Upper lobe of left lung (tissue), 6 donors: ENCODE measurements around the gene AFTPH. TPM values are rescaled to one million over a fixed set of nuclear protein-coding genes. Genes with fewer than 3 reads are reported as not detected.

ENCODE experiments used
- ATAC-seq, 2 donors: fragments of 200-7000 bp; cut with Tn5 transposase; one replicate each; pipeline ENCODE4 v1.9.1; 2022; ENCODE audit warnings: mild to moderate bottlenecking in 2 of 2, moderate library complexity in 2 of 2; ENCODE audit not compliant: low FRiP score in 2 of 2
- DNase-seq, 2 donors: peaks; one replicate each; pipeline ENCODE4 v3.0.0-alpha.2; 2019 to 2020
- H3K27ac ChIP-seq, 4 donors: fragments of 200-600 bp; sonication (generic); one replicate each; pipeline ENCODE4 v1.5.1; 2016 to 2019
- H3K27me3 ChIP-seq, 4 donors: fragments of 200-600 bp; sonication (generic); one replicate each; pipeline ENCODE4 v1.5.1; 2017 to 2019
- H3K36me3 ChIP-seq, 4 donors: fragments of 200-600 bp; sonication (generic); one replicate each; pipeline ENCODE4 v1.5.1; 2016 to 2019
- H3K4me1 ChIP-seq, 4 donors: fragments of 200-600 bp; sonication (generic); one replicate each; pipeline ENCODE4 v1.5.1; 2018 to 2019
- H3K4me3 ChIP-seq, 4 donors: fragments of 200-600 bp; sonication (generic); one replicate each; pipeline ENCODE4 v1.5.1; 2017 to 2019; ENCODE audit warnings: mild to moderate bottlenecking in 2 of 4, moderate library complexity in 1 of 4
- H3K9me3 ChIP-seq, 4 donors: fragments of 200-600 bp; sonication (generic); one replicate each; pipeline ENCODE4 v1.5.1; 2018 to 2019
- CTCF ChIP-seq, 6 experiments: fragments of 450-650 bp in 4 of 6; fragments of 200-600 bp in 2 of 6; sonication (generic) in 2 of 6; IDR thresholded peaks; one replicate each; pipeline ENCODE4 v1.5.1; 2016 to 2019; ENCODE audit warnings: antibody characterized with exemption in 6 of 6
- EP300 ChIP-seq, 4 donors: sonication (generic); formaldehyde crosslinking; IDR thresholded peaks; one replicate each; pipeline ENCODE4 v1.5.1; 2017; ENCODE audit warnings: antibody characterized with exemption in 4 of 4, control low read depth in 2 of 4
- POLR2A ChIP-seq, 4 donors: fragments of 450-650 bp; IDR thresholded peaks; one replicate each; pipeline ENCODE4 v1.5.1; 2016 to 2017; ENCODE audit warnings: antibody characterized with exemption in 4 of 4, mild to moderate bottlenecking in 2 of 4
- POLR2AphosphoS5 ChIP-seq, 2 donors: sonication (generic); formaldehyde crosslinking; IDR thresholded peaks; one replicate each; pipeline ENCODE4 v1.5.1; 2017; ENCODE audit warnings: antibody characterized with exemption in 2 of 2
- WGBS, 2 donors: methylation state at CpG; one replicate each; pipeline ENCODE4 v1.1.5; 2017 to 2018; 5-methylcytosine and 5-hydroxymethylcytosine counted together
- total RNA-seq, 6 donors: library from RNA; depleted of rRNA in 4 of 6; stranded (reverse); fragments of >200 nt in 4 of 6; gene quantifications; one replicate each; pipeline versions ENCODE4 v1.1.0 to v1.2.1, GENCODE V29; 2016 to 2021
- donor health status: DM: no; HTN: no; CAD: no; lungs with moderate emphysema.
- donor health status: DM: no; HTN: yes; CAD: no; lungs with severe emphysema.

Gene AFTPH
- total RNA-seq, 6 donors from 2014 or later: 21.5 to 72.9 (median 35.4) TPM

- Histone ChIP-seq H3K36me3 (no peaks in the 10 kb centered on the region), H3K4me3 (no peak overlapping the region), H3K4me1 (peaks cover 1 to 13% (median 6%) of the 10 kb centered on the region in 4 donors), H3K27me3 (no peaks in the 10 kb centered on the region), H3K27ac (no peak overlapping the region), H3K9me3 (no peaks in the 10 kb centered on the region)
- DNase-seq: no peak
- 85 to 96% methylated on average over 11 of the region's 11 CpGs for WGBS, 2 donors
- ATAC-seq: no peak
- TF ChIP-seq POLR2A (IDR thresholded peaks at IDR 0.05) (no peak), EP300 (IDR thresholded peaks at IDR 0.05) (no peak), CTCF (IDR thresholded peaks at IDR 0.05) (no peak), POLR2AphosphoS5 (IDR thresholded peaks at IDR 0.05) (no peak)
These were observed 78.3 kb downstream of the AFTPH start for GRCh38 chr2:64602436-64602835.

DNA sequence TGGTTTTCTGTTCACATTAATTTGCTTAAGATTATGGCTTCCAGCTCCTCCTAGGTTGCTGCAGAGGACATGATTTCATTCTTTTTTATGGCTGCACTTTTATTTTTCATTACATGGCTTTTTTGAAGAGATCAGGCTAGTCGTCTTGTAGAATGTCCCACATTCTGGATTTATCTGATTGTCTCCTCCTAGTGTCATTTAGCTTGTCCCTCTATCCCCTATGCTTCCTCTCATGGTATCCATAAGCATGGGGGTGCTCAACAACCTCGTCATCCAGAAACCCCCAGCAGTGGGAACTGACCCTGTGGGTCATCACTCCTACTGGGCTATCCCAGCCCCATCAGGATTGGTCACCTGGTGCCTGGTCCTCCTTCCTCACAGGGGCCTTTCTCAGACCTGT is 80.0 kb downstream of the AFTPH start:
- Histone ChIP-seq H3K36me3 (no peaks in the 10 kb centered on the region), H3K27ac (no peak overlapping the region), H3K9me3 (no peaks in the 10 kb centered on the region), H3K4me3 (no peak overlapping the region), H3K4me1 (peaks cover 12 to 29% (median 18%) of the 10 kb centered on the region in 4 donors), H3K27me3 (no peaks in the 10 kb centered on the region)
- whole genome bisulfite sequencing, 2 donors: 96 to 100% methylated on average over 2 of the region's 2 CpGs
- DNase-seq: no peak
- TF ChIP-seq CTCF (IDR thresholded peaks at IDR 0.05) (no peak), POLR2AphosphoS5 (IDR thresholded peaks at IDR 0.05) (no peak), POLR2A (IDR thresholded peaks at IDR 0.05) (no peak), EP300 (IDR thresholded peaks at IDR 0.05) (no peak)
- no peak for ATAC-seq

DNA sequence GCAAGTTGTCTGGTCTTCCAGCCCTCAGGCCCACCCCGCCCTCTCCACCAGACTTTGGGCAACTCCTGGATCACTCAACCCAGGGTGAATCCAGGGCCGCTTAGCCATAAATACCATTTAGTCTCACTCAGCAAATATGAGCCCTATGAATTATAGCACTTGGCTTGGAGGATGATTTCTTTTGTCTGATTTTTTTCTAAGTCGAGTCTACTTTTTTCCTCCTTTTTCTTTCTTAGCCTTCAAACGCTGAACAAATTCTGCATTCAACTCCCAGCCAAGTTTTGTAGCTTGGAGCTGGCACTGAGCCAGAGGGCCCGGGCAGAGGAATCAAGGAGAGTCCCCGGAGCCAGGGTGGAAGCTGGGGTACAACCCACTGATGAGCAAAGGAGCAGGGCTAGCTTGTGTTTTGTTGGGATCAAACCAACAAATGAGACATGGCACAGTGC is 80.9 kb downstream of the AFTPH start:
- Histone ChIP-seq H3K27ac (no peak overlapping the region), H3K4me1 (peaks cover 12 to 32% (median 20%) of the 10 kb centered on the region in 4 donors), H3K9me3 (no peaks in the 10 kb centered on the region), H3K27me3 (no peaks in the 10 kb centered on the region), H3K4me3 (no peak overlapping the region), H3K36me3 (no peaks in the 10 kb centered on the region)
- DNase-seq (no peak), ATAC-seq (peak in 1 of 2 donors; percentile 57)
- TF ChIP-seq POLR2AphosphoS5 (IDR thresholded peaks at IDR 0.05) (no peak), POLR2A (IDR thresholded peaks at IDR 0.05) (no peak), EP300 (IDR thresholded peaks at IDR 0.05) (no peak), CTCF (IDR thresholded peaks at IDR 0.05) (no peak)
- 53 to 65% methylated on average over 6 of the region's 6 CpGs for WGBS, 2 donors

DNA sequence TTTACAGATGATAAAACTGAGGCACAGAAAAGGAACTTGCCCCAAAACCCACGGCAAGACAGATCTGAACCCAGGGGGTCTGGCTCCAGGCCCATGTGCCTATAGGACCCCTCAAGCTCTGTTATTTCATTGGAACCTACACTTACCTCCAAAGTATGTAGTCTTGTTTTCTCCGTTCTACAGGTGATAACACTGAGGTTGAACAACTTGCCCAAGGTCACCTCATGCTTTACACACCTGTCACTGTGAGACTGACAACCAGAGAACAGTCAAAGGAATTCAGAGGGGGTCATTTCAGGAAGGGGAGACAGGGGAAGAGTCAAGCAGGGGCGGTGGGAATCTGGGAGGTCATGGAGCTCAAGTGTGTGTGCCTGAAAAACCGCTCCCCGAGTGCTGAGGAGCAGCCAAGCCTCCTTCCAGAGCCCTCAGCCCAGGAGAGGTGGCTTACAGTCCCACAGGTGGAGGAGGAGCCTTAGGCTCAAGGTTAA is 81.9 kb downstream of the AFTPH start:
- ATAC-seq (no peak), DNase-seq (no peak)
- no peak overlapping the region for H3K27ac ChIP-seq

More for the DNA sequence above, 81.9 kb downstream of the AFTPH start:
- Histone ChIP-seq H3K4me1 (peaks cover 12 to 32% (median 20%) of the 10 kb centered on the region in 4 donors), H3K9me3 (no peaks in the 10 kb centered on the region), H3K36me3 (no peaks in the 10 kb centered on the region), H3K27me3 (no peaks in the 10 kb centered on the region), H3K4me3 (no peak overlapping the region)
- no peak for TF ChIP-seq EP300 (IDR thresholded peaks at IDR 0.05)
- no peak for TF ChIP-seq POLR2A (IDR thresholded peaks at IDR 0.05)
- TF ChIP-seq CTCF (IDR thresholded peaks at IDR 0.05): no peak
- no peak for TF ChIP-seq POLR2AphosphoS5 (IDR thresholded peaks at IDR 0.05)
- WGBS, 2 donors: 87 to 89% methylated on average over 3 to 5 of the region's 5 CpGs
